Fibroblast of skin of left quadriceps (primary cell): ENCODE measurements around the gene PRG3.

Source experiments
- DNase-seq, 2 experiments: peaks; one replicate each; pipeline ENCODE4 v3.0.0-alpha.2; 2013; ENCODE audit warnings: low read depth in 2 of 2

PRG3 gene

GRCh38 chr11:57380975-57381374 lies at the start of gene PRG3:
Gene PRG3 (minus strand): TSS chr11:57381150. CDS start chr11:57380708, 442 bp downstream.
- DNase-seq, result no peak

- DNase-seq, result no peak
These were observed 49.0 kb upstream of the PRG3 start for GRCh38 chr11:57429946-57430345.

- DNase-seq, result no peak
These were observed 47.7 kb upstream of the PRG3 start for GRCh38 chr11:57428643-57429042.

GRCh38 chr11:57427727-57428082 lies 46.8 kb upstream of the PRG3 start:
- DNase-seq, result no peak

GRCh38 chr11:57426929-57427726 lies 46.2 kb upstream of the PRG3 start, which contains the start of gene SLC43A3:
Gene SLC43A3 (minus strand): TSS chr11:57427121. CDS start chr11:57426172, 949 bp downstream.
- peak; percentile 84 for DNase-seq

GRCh38 chr11:57426439-57426928 lies 45.5 kb upstream of the PRG3 start:
- DNase-seq, result no peak

- no peak for DNase-seq
These were observed 44.9 kb upstream of the PRG3 start for GRCh38 chr11:57425565-57426438.

GRCh38 chr11:57424792-57425564 lies 44.0 kb upstream of the PRG3 start:
- peak; percentile 66 to 78 for DNase-seq

GRCh38 chr11:57424137-57424791 lies 43.3 kb upstream of the PRG3 start:
- DNase-seq, result no peak

GRCh38 chr11:57422669-57423068 lies 41.7 kb upstream of the PRG3 start:
- no peak for DNase-seq

- no peak for DNase-seq
These were observed 40.9 kb upstream of the PRG3 start for GRCh38 chr11:57421805-57422204.

- DNase-seq, result no peak
These were observed 40.1 kb upstream of the PRG3 start for GRCh38 chr11:57421066-57421465.

- DNase-seq, result no peak
These were observed 38.2 kb upstream of the PRG3 start for GRCh38 chr11:57419146-57419545.

- no peak for DNase-seq
These were observed 37.2 kb upstream of the PRG3 start for GRCh38 chr11:57418131-57418530.

- DNase-seq, result no peak
These were observed 36.1 kb upstream of the PRG3 start for GRCh38 chr11:57417056-57417455.

GRCh38 chr11:57416436-57416835 lies 35.5 kb upstream of the PRG3 start:
- DNase-seq, result no peak

GRCh38 chr11:57414612-57415212 lies 33.8 kb upstream of the PRG3 start:
- no peak for DNase-seq

- no peak for DNase-seq
These were observed 32.7 kb upstream of the PRG3 start for GRCh38 chr11:57413681-57414080.

GRCh38 chr11:57410287-57410686 lies 29.3 kb upstream of the PRG3 start:
- DNase-seq, result peak; percentile 60 to 64

GRCh38 chr11:57409321-57410100 lies 28.6 kb upstream of the PRG3 start:
- no peak for DNase-seq
